Neural cell (in vitro differentiated cells): Measurements from ENCODE around the gene TBC1D8.

Experiments
- CTCF ChIP-seq: fragments of 450-650 bp; IDR thresholded peaks from 2 replicates; pipeline ENCODE4 v1.5.1; 2014; ENCODE audit warnings: antibody characterized with exemption, mild to moderate bottlenecking, moderate library complexity; ENCODE audit not compliant: poor library complexity, severe bottlenecking
- EP300 ChIP-seq: fragments of 450-650 bp; conservative IDR thresholded peaks from 2 replicates; pipeline ENCODE4 v1.6.1; 2014; ENCODE audit warnings: antibody characterized with exemption, mild to moderate bottlenecking, moderate library complexity; ENCODE audit not compliant: poor library complexity, severe bottlenecking
- EZH2 ChIP-seq: fragments of 200-600, 300-800 bp; shearing (Covaris generic), sonication (generic); IDR thresholded peaks from 2 replicates; pipeline ENCODE4 v1.6.1; 2014; ENCODE audit warnings: antibody characterized with exemption, low read length, borderline replicate concordance, mild to moderate bottlenecking; ENCODE audit not compliant: insufficient read depth, poor library complexity, severe bottlenecking
- MXI1 ChIP-seq: fragments of 450-650 bp; conservative IDR thresholded peaks from 2 replicates; pipeline ENCODE4 v1.6.1; 2014; ENCODE audit warnings: antibody characterized with exemption, mild to moderate bottlenecking; ENCODE audit not compliant: poor library complexity, severe bottlenecking
- POLR2AphosphoS5 ChIP-seq: IDR thresholded peaks from 2 replicates; pipeline ENCODE4 v1.6.1; 2012
- RAD21 ChIP-seq: fragments of 450-650 bp; conservative IDR thresholded peaks from 2 replicates; pipeline ENCODE4 v1.6.1; 2014; ENCODE audit warnings: antibody characterized with exemption, mild to moderate bottlenecking, moderate library complexity
- SMC3 ChIP-seq: fragments of 450-650 bp; conservative IDR thresholded peaks from 2 replicates; pipeline ENCODE4 v1.6.1; 2014; ENCODE audit warnings: antibody characterized with exemption, mild to moderate bottlenecking, moderate library complexity; ENCODE audit not compliant: poor library complexity

- no peak for TF ChIP-seq CTCF
- TF ChIP-seq RAD21: no peak
- no peak for TF ChIP-seq EP300
- TF ChIP-seq EZH2: no peak
- TF ChIP-seq POLR2AphosphoS5: no peak
- no peak for TF ChIP-seq SMC3
- TF ChIP-seq MXI1: no peak
Observed at GRCh38 chr2:100965596-100965995, 185.6 kb downstream of the TBC1D8 start.
